Endodermal cell (in vitro differentiated cells): Measurements from ENCODE around the gene RPL6. TPM values are rescaled to one million over a fixed set of nuclear protein-coding genes. Genes with fewer than 3 reads are reported as not detected.
A peak's percentile ranks its signal among the peaks of the same experiment; 100 is the strongest.

ENCODE experiments used
- DNase-seq: peaks from one replicate; pipeline ENCODE4 v3.0.0-alpha.2; 2017
- H3K27ac ChIP-seq: 2 replicates; pipeline ENCODE4 v1.5.1; 2013; ENCODE audit warnings: mild to moderate bottlenecking, low read depth, low read length, moderate library complexity
- H3K27me3 ChIP-seq: 2 replicates; pipeline ENCODE4 v1.6.1; 2013; ENCODE audit warnings: mild to moderate bottlenecking, low read length, moderate library complexity; ENCODE audit not compliant: insufficient read depth, control insufficient read depth, poor library complexity, severe bottlenecking
- H3K36me3 ChIP-seq: 2 replicates; pipeline ENCODE4 v1.7.0; 2013; ENCODE audit warnings: mild to moderate bottlenecking, low read length, moderate library complexity; ENCODE audit not compliant: control insufficient read depth, insufficient read depth
- H3K4me1 ChIP-seq: one replicate; pipeline ENCODE4 v1.7.0; 2013; ENCODE audit warnings: low read length; ENCODE audit not compliant: control insufficient read depth, insufficient read depth
- H3K4me3 ChIP-seq: 2 replicates; pipeline ENCODE4 v1.5.1; 2013; ENCODE audit warnings: mild to moderate bottlenecking, low read length, moderate library complexity
- H3K9ac ChIP-seq: 2 replicates; pipeline ENCODE4 v1.6.1; 2013; ENCODE audit warnings: mild to moderate bottlenecking, low read length, moderate library complexity; ENCODE audit not compliant: poor library complexity, severe bottlenecking; ENCODE audit errors: extremely low read depth
- H3K9me3 ChIP-seq: 2 replicates; pipeline ENCODE4 v1.6.1; 2013; ENCODE audit warnings: mild to moderate bottlenecking, low read length, moderate library complexity; ENCODE audit not compliant: control insufficient read depth
- H3K27ac Mint-ChIP-seq: 2 replicates; pipeline ENCODE4 v1.8.0; 2020; ENCODE audit warnings: mixed read lengths
- H3K27me3 Mint-ChIP-seq: 2 replicates; pipeline ENCODE4 v1.8.0; 2021; ENCODE audit warnings: mild to moderate bottlenecking, mixed read lengths; ENCODE audit not compliant: insufficient read depth
- H3K36me3 Mint-ChIP-seq: 2 replicates; pipeline ENCODE4 v1.8.0; 2020; ENCODE audit warnings: low read depth, mixed read lengths
- H3K4me1 Mint-ChIP-seq: 2 replicates; pipeline ENCODE4 v1.8.0; 2020; ENCODE audit warnings: mixed read lengths
- H3K4me3 Mint-ChIP-seq: 2 replicates; pipeline ENCODE4 v1.8.0; 2020; ENCODE audit warnings: mild to moderate bottlenecking, moderate library complexity, mixed read lengths
- H3K9me3 Mint-ChIP-seq: 2 replicates; pipeline ENCODE4 v1.8.0; 2020; ENCODE audit warnings: mild to moderate bottlenecking, mixed read lengths
- WGBS, 2 experiments: methylation state at CpG; one replicate each; pipeline versions ENCODE4 v1.1.5 to v1.1.7; 2013; ENCODE audit warnings: missing lambda C conversion rate in 2 of 2, mixed read lengths in 1 of 2; ENCODE audit not compliant: insufficient coverage in 1 of 2, insufficient read length in 1 of 2; 5-methylcytosine and 5-hydroxymethylcytosine counted together
- total RNA-seq, 2 donors: library from RNA; stranded (reverse); fragmentation: NEBNext Ultra II Directional in 1 of 2; extraction: Animal tissue kit (Norgen Biotek cat#: 25700) in 1 of 2; gene quantifications; 2 replicates in 1 of 2; 3 replicates in 1 of 2; pipeline ENCODE4 v1.2.1, GENCODE V29; 2021
- TF ChIP-seq, protein P1 (sequence below): fragments of 200-600 bp; sonication (generic); conservative IDR thresholded peaks from 2 replicates; pipeline ENCODE4 v1.5.0; 2021; ENCODE audit warnings: antibody characterized with exemption, mild to moderate bottlenecking

Gene RPL6
- total RNA-seq, 2 donors from 2014 or later: 1,610 to 1,647 TPM

DNA sequence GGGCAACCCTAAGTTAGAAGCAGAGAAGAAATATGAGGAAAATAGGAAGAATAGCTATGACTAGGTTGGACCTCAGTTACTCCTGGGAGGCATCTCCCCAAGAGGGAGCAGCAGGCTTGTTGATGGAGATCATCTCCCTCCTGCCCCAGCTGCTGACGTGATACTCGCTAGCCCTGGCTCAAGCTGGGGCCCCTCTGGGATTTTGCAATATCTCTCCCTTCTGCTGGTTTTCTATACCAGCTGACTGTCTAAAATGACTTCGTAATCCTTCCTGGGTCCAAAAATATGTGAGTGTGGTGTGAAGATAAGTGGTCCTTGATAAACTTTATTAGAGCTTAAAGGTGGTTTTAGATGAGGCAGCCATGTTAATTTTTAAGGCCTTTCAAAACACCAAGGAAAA lies 22.7 kb downstream of the RPL6 start:
- H3K27me3 ChIP-seq: no peaks in the 10 kb centered on the region
- no peaks in the 10 kb centered on the region for H3K36me3 ChIP-seq
- Mint-ChIP-seq H3K9me3 (no peaks in the 10 kb centered on the region), H3K4me3 (no peak overlapping the region), H3K27me3 (peaks cover 15% of the 10 kb centered on the region), H3K27ac (no peak overlapping the region), H3K36me3 (no peaks in the 10 kb centered on the region), H3K4me1 (peaks cover 1% of the 10 kb centered on the region)
- TF ChIP-seq, protein P1, sequence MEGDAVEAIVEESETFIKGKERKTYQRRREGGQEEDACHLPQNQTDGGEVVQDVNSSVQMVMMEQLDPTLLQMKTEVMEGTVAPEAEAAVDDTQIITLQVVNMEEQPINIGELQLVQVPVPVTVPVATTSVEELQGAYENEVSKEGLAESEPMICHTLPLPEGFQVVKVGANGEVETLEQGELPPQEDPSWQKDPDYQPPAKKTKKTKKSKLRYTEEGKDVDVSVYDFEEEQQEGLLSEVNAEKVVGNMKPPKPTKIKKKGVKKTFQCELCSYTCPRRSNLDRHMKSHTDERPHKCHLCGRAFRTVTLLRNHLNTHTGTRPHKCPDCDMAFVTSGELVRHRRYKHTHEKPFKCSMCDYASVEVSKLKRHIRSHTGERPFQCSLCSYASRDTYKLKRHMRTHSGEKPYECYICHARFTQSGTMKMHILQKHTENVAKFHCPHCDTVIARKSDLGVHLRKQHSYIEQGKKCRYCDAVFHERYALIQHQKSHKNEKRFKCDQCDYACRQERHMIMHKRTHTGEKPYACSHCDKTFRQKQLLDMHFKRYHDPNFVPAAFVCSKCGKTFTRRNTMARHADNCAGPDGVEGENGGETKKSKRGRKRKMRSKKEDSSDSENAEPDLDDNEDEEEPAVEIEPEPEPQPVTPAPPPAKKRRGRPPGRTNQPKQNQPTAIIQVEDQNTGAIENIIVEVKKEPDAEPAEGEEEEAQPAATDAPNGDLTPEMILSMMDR: no peak
- H3K4me3 ChIP-seq: no peak overlapping the region
- no peaks in the 10 kb centered on the region for H3K9me3 ChIP-seq
- peak; percentile 41 for DNase-seq
- H3K9ac ChIP-seq: no peak overlapping the region
- H3K4me1 ChIP-seq: no peaks in the 10 kb centered on the region
- 95 to 100% methylated on average over 1 to 3 of the region's 3 CpGs for WGBS, 2 experiments
- no peak overlapping the region for H3K27ac ChIP-seq

DNA sequence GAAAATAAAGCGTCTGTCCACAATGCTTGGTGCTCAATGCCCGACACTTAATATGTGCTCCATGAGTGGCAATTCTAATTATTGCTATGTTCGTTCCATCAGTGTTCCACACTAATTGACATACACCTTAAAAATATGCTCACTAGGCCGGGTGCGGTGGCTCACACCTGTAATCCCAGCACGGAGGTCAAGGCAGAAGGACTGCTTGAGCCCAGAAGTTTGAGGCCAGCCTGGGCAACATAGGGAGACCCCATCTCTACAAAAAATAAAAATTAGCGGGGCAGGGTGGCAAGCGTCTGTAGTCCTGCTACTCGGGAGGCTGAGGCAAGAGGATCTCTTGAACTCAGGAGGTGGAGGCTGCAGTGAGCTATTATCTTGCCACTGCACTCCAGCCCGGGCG lies 26.5 kb downstream of the RPL6 start:
- no peak overlapping the region for H3K27ac Mint-ChIP-seq

DNA sequence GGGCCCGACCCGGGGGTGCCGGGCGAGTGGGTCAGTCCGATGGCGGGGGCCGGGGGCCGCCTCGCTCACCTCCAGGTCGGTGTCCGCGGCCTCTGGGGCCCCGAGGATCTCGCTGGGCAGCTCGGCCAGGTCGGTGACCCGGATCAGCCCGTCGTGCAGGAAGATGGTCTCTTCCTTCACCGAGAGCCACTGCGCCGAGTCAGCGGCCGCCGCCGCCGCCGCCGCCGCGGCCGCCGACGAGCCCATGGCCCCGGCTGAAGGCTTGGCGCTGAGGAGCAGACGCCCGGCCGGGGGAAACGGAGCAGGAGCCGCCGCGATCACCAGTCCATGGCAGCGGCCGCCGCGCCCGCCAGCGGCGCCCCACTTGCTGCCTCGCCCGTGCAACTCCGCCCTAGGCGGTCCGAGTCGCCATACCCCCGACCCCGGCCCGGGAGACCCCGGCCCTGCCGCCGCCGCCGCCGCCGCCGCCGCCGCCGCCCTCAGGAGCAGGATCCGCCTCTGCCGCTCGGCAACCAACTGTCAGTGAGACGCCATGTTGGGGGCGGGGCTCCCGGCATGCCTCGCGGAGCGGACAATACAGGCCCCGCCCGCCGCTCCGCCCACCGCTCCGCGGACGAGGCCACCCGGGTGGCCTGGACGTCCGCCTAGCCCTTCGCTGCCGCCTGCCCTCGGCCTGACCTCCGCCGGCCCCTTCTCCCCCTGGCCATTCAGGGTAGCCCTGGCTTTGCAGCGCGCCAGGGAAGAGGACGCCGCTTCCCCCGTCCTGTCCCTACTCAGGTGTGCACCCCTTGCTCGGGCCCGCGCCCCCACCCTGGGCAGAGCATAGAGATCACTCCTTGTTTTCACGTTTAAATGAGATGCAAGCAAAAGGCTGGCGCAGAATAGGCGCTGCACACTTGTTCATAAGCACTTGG lies 27.3 kb downstream of the RPL6 start, which contains the start of gene HECTD4:
Gene HECTD4, minus strand, starts transcription at position 549 of the 914 bp plus-strand sequence. Its CDS starts 303 bp downstream, at position 246.
- peaks cover 2% of the 10 kb centered on the region for H3K36me3 Mint-ChIP-seq
- no peaks in the 10 kb centered on the region for H3K27me3 ChIP-seq
- H3K27ac Mint-ChIP-seq: peak within 1 kb of the TSS; percentile 90
- H3K36me3 ChIP-seq: no peaks in the 10 kb centered on the region
- no peaks in the 10 kb centered on the region for H3K9me3 ChIP-seq
- H3K9ac ChIP-seq: peak within 1 kb of the TSS; percentile 55
- H3K4me3 Mint-ChIP-seq: peak within 1 kb of the TSS; percentile 91
- DNase-seq: peak; percentile 100
- TF ChIP-seq, protein P1: no peak
- peaks cover 12% of the 10 kb centered on the region for H3K4me1 Mint-ChIP-seq
- H3K9me3 Mint-ChIP-seq: no peaks in the 10 kb centered on the region
- H3K4me3 ChIP-seq: peak within 1 kb of the TSS; percentile 89
- 2 to 8% methylated on average over 38 to 106 of the region's 106 CpGs for WGBS, 2 experiments
- H3K4me1 ChIP-seq: no peaks in the 10 kb centered on the region
- H3K27me3 Mint-ChIP-seq: no peaks in the 10 kb centered on the region
- H3K27ac ChIP-seq: peak within 1 kb of the TSS; percentile 70

More for the DNA sequence above, 26.5 kb downstream of the RPL6 start:
- Mint-ChIP-seq H3K9me3 (no peaks in the 10 kb centered on the region), H3K27me3 (peaks cover 5% of the 10 kb centered on the region), H3K4me1 (peaks cover 13% of the 10 kb centered on the region), H3K36me3 (peaks cover 2% of the 10 kb centered on the region), H3K4me3 (peak overlapping the region; percentile 91)
- no peaks in the 10 kb centered on the region for H3K27me3 ChIP-seq
- H3K4me3 ChIP-seq: peak overlapping the region; percentile 75
- 93% methylated on average over 8 to 9 of the region's 11 CpGs for WGBS, 2 experiments
- H3K4me1 ChIP-seq: no peaks in the 10 kb centered on the region
- H3K27ac ChIP-seq: no peak overlapping the region
- H3K9me3 ChIP-seq: no peaks in the 10 kb centered on the region
- H3K36me3 ChIP-seq: no peaks in the 10 kb centered on the region
- TF ChIP-seq, protein P1: no peak
- H3K9ac ChIP-seq: no peak overlapping the region
- DNase-seq: no peak
